CD4-positive, alpha-beta T cell treated with Interleukin-15 for 4 hours (primary cell): Measurements from ENCODE around the gene PFDN4.

Experiments
- DNase-seq: peaks from one replicate; pipeline ENCODE4 v3.0.0-alpha.2; 2020; ENCODE audit warnings: low spot score

The PFDN4 gene

DNA sequence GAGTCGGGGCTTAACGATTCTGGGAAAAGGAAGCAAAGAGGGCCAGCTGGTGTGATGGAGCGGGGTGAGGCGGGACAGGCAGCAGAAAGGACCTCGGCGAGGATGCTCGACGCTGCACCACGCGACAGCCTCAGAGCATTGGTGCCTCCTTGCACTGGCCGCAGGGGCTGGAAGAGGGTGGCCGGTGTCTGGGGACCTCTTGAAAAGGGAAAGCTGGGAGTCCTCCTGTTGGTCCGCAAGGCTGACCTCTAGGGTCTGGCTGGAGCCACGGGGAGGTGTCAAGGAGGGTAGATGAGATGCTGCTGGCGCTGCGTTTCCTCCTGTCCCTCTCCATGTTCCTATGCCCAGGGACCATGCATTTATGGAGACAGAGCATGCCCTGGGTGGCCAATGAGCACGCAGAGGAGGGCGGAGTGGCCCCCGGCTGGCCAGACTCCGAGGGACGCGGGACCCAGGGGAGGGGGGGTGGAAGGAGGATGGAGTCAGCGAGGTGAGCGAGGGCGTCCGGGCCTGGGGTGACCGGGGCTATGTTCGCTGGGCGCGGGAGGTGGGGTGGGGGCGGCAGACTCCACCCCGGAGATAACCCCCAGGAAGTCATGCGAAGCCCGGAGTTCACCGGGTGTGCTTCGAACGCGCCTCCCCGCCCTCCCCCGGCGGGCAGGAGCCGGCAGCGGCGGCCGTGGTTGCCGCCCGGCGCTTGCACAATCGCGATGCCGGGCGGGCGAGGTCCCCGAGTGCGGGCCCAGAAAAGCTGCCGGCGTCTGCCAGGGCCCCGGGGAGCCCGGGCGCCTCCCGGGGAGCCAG lies 34.0 kb upstream of the PFDN4 start, which contains the start of gene CYP24A1:
CYP24A1 (minus strand) TSS at position 334 of the 804 bp plus-strand sequence. CDS start 407 bp downstream, outside the sequence.
- DNase-seq: no peak

DNA sequence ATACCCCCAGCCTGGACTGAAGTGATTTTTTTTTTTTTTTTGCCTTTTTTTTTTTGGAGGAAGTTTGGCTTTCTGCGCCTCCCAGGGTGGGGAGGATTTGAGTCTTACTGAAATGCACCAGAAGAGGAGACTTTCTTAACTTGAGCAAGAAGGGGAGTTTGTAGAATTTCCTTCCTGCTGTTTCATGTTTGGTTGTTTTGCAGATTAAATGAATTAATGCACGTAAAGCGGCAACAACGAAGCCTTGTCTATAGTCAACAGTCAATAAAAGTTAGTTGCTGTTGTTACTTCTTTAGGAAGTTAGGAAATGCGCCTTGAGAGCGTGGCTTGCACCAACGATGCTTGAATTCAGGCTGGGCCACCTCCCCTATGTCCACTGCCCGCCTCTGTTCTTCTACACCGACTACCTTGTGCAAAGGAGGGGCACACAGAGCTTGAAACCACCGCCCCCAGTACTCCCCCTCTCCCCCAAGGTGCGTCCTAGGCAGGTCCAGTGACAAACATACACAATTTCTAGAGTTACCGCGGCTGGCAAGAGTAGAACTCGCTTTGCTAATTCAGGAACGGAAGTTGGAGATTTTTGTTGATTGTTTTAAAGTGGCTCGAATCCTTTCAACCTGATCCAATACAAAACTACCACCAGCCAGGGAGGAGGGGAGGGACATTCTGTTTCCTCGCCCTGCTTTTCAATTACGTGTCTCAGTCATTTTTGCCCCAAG lies 33.3 kb upstream of the PFDN4 start:
- DNase-seq: no peak

GRCh38 chr20:54176610-54177009 lies 31.3 kb upstream of the PFDN4 start:
- DNase-seq: no peak

- no peak for DNase-seq
Measured at GRCh38 chr20:54177378-54177777, 30.5 kb upstream of the PFDN4 start.

DNA sequence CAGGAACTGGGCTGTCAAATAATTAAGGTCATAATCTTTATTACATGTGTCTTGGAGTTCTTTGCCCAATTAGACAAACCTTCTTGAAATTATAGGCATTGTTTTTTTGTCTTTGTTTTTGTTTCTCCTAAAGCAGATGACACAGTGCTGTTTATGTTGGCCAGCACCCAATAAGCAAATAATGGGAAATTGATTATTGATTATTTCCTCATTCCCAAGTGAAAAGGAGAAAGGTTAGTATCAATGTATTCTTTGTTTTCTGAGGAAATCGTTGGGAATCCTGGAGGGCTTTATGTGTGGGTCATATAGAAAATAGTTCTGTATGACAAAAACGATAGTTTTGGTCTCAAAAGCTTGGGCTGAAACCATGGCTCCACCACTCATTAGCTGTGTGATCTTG lies 29.6 kb upstream of the PFDN4 start:
- DNase-seq: no peak

DNA sequence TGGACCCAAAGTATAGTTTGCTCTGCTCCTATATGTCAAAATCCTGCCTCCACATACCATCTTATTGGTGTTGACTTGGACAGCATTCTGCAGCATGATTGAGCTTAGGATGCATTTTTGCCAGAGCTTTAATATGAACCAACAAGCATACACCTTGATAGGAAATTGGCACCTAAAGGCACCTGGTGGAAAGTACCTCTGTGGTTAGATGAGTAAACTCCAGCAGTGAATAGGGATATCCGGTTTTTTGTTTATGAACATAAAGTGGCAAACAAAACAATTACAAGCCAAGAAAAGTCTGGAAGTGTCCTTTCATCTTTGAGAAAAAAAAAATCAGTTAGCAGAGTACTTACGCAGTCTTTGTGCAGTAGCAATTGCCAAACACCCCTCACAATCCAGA lies 27.9 kb upstream of the PFDN4 start:
- DNase-seq: no peak

GRCh38 chr20:54180931-54181330 lies 27.0 kb upstream of the PFDN4 start:
- DNase-seq: no peak

DNA sequence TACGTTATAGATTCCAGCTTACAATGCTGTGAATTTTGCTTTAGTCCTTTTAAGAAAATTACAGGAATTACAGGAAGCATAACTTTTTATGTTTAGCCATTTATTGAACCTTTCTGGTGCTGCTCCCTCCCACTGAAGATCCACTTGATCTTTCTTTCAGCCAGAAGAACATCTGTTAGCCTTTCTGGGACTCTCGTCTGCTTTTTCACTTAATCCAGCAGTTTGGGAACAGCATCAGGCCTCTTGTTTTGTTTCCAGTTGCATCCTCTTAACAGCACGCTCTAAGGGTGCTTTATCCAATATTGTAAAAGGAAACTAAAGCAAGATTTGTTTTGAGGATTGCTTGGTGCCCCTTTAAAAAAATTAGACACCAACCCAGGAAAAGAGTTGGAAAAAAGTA lies 23.8 kb upstream of the PFDN4 start:
- no peak for DNase-seq

DNA sequence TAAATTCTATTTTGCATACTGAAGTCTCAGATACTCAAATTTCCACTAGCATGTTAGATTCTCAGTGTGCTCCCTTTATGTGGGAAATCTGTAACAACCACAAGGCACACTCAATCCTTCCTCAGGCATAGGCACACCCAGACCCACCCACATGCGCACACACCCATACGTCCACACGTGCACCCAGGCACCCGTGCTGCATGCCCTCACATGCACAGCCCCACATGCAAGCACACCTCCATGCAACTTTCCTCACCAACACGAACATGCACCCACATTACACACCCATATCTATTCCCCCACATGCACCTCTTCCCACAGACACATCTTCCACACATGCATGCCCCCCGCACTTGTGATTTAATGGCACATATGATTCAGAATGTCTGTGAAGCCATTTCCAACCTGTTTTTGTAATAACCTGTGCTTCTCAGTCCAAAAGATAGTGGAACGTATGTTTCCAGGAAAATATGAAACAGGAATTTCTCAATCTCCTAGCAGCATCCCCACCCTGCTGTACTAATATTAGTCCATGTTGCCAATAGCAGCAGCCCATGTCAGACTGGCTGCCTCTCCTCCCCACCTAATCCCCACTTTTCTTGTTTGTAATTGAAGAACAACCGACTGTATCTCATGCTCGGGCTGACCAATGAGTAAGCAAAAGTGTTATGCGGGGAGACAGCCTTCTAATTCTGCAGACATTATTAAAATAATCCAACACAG lies 22.8 kb upstream of the PFDN4 start:
- no peak for DNase-seq

- no peak for DNase-seq
Measured at GRCh38 chr20:54188132-54188849, 19.6 kb upstream of the PFDN4 start.

DNA sequence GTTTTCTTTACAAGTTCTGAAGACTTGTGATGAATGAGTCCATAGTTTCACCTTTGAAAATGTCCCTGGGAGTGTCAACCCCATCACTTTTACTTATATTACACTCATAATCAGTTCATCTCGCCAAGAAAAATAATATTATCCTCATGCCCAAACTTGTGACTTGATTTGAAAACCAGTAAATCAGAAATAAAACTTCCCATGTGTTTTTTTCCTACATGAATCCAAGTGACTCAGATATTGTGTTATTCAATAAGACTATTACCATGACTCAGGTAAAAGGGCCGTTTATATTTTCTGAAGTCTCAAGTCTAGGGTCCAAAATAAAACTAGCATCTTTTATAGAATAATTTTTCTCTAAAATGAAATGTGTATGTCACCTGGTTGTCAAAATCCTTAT lies 18.3 kb upstream of the PFDN4 start:
- no peak for DNase-seq

- DNase-seq: no peak
Measured at GRCh38 chr20:54190217-54190616, 17.7 kb upstream of the PFDN4 start.

- no peak for DNase-seq
Measured at GRCh38 chr20:54193817-54194216, 14.1 kb upstream of the PFDN4 start.

- DNase-seq: no peak
Measured at GRCh38 chr20:54194724-54195438, 13.0 kb upstream of the PFDN4 start.

GRCh38 chr20:54195483-54196472 lies 12.1 kb upstream of the PFDN4 start:
- DNase-seq: no peak

GRCh38 chr20:54197621-54198604 lies 10.0 kb upstream of the PFDN4 start:
- no peak for DNase-seq

GRCh38 chr20:54199283-54199682 lies 8.6 kb upstream of the PFDN4 start:
- DNase-seq: no peak

DNA sequence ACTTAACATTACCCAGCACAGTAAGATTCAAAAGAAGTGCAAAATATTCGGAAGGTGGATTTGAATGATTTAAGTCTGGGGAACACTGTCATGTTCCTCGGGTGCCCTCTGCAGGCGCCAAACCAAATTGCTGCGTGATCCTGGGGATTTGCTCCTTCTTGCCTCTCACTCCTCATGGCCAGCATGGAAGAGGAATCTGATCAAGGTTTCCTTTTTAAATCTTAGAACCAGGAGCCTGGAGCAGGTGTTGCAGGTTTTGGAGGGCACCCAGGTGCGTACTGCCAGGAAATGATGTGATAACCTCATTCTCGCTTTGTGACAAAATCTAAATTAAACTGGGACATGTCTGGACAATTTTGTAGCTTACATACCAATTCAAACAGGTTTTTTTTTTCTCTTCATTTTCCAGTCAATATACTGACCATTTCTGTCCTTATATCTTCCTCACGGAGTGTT lies 8.1 kb upstream of the PFDN4 start:
- DNase-seq: peak; percentile 70
